ENCODE data around the gene INPP5A.

INPP5A gene

GRCh38 chr10:132604686-132605085 is 67.1 kb downstream of the INPP5A start:
- Histone ChIP-seq H3K27ac (replicated peaks) (no peak overlapping the region), H3K27me3 (ENCODE audit: insufficient read depth, poor library complexity, severe bottlenecking) (no peaks in the 10 kb centered on the region), H3K4me3 (replicated peaks; ENCODE audit: insufficient read depth, low read length) (no peak overlapping the region)
- no peak for DNase-seq (ENCODE audit: low read depth in 1 of 2, low spot score in 1 of 2)
- no peak for TF ChIP-seq POLR2AphosphoS5 (IDR thresholded peaks at IDR 0.05; ENCODE audit: low read depth)
- TF ChIP-seq, protein P1, sequence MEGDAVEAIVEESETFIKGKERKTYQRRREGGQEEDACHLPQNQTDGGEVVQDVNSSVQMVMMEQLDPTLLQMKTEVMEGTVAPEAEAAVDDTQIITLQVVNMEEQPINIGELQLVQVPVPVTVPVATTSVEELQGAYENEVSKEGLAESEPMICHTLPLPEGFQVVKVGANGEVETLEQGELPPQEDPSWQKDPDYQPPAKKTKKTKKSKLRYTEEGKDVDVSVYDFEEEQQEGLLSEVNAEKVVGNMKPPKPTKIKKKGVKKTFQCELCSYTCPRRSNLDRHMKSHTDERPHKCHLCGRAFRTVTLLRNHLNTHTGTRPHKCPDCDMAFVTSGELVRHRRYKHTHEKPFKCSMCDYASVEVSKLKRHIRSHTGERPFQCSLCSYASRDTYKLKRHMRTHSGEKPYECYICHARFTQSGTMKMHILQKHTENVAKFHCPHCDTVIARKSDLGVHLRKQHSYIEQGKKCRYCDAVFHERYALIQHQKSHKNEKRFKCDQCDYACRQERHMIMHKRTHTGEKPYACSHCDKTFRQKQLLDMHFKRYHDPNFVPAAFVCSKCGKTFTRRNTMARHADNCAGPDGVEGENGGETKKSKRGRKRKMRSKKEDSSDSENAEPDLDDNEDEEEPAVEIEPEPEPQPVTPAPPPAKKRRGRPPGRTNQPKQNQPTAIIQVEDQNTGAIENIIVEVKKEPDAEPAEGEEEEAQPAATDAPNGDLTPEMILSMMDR (IDR thresholded peaks at IDR 0.05; ENCODE audit: insufficient read depth, low read length) = no peak
- TF ChIP-seq GABPA (IDR thresholded peaks at IDR 0.05; ENCODE audit: low read depth) = no peak
- TF ChIP-seq SPI1 (IDR thresholded peaks at IDR 0.05; ENCODE audit: borderline replicate concordance, low read depth) = no peak
- TF ChIP-seq, protein P2, sequence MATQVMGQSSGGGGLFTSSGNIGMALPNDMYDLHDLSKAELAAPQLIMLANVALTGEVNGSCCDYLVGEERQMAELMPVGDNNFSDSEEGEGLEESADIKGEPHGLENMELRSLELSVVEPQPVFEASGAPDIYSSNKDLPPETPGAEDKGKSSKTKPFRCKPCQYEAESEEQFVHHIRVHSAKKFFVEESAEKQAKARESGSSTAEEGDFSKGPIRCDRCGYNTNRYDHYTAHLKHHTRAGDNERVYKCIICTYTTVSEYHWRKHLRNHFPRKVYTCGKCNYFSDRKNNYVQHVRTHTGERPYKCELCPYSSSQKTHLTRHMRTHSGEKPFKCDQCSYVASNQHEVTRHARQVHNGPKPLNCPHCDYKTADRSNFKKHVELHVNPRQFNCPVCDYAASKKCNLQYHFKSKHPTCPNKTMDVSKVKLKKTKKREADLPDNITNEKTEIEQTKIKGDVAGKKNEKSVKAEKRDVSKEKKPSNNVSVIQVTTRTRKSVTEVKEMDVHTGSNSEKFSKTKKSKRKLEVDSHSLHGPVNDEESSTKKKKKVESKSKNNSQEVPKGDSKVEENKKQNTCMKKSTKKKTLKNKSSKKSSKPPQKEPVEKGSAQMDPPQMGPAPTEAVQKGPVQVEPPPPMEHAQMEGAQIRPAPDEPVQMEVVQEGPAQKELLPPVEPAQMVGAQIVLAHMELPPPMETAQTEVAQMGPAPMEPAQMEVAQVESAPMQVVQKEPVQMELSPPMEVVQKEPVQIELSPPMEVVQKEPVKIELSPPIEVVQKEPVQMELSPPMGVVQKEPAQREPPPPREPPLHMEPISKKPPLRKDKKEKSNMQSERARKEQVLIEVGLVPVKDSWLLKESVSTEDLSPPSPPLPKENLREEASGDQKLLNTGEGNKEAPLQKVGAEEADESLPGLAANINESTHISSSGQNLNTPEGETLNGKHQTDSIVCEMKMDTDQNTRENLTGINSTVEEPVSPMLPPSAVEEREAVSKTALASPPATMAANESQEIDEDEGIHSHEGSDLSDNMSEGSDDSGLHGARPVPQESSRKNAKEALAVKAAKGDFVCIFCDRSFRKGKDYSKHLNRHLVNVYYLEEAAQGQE (IDR thresholded peaks at IDR 0.05; ENCODE audit: insufficient replicate concordance, low read depth) = no peak

- TF ChIP-seq, protein P1 (IDR thresholded peaks at IDR 0.05; ENCODE audit: insufficient read depth, low read length) = no peak
- TF ChIP-seq, protein P2 (IDR thresholded peaks at IDR 0.05; ENCODE audit: insufficient replicate concordance, low read depth) = no peak
- no peak for TF ChIP-seq POLR2AphosphoS5 (IDR thresholded peaks at IDR 0.05; ENCODE audit: low read depth)
- TF ChIP-seq GABPA (IDR thresholded peaks at IDR 0.05; ENCODE audit: low read depth) = no peak
- no peak for TF ChIP-seq SPI1 (IDR thresholded peaks at IDR 0.05; ENCODE audit: borderline replicate concordance, low read depth)
- no peak for DNase-seq (ENCODE audit: low read depth in 1 of 2, low spot score in 1 of 2)
- Histone ChIP-seq H3K27ac (replicated peaks) (no peak overlapping the region), H3K4me3 (replicated peaks; ENCODE audit: insufficient read depth, low read length) (no peak overlapping the region), H3K27me3 (ENCODE audit: insufficient read depth, poor library complexity, severe bottlenecking) (no peaks in the 10 kb centered on the region)
Observed at GRCh38 chr10:132605390-132605789, 67.8 kb downstream of the INPP5A start.

GRCh38 chr10:132606031-132606491 is 68.5 kb downstream of the INPP5A start:
- no peaks in the 10 kb centered on the region for H3K27me3 ChIP-seq (ENCODE audit: insufficient read depth, poor library complexity, severe bottlenecking)
- no peak for TF ChIP-seq GABPA (IDR thresholded peaks at IDR 0.05; ENCODE audit: low read depth)
- TF ChIP-seq, protein P2 (IDR thresholded peaks at IDR 0.05; ENCODE audit: insufficient replicate concordance, low read depth) = no peak
- TF ChIP-seq, protein P1 (IDR thresholded peaks at IDR 0.05; ENCODE audit: insufficient read depth, low read length) = no peak
- TF ChIP-seq SPI1 (IDR thresholded peaks at IDR 0.05; ENCODE audit: borderline replicate concordance, low read depth) = no peak
- TF ChIP-seq POLR2AphosphoS5 (IDR thresholded peaks at IDR 0.05; ENCODE audit: low read depth) = no peak
- H3K4me3 ChIP-seq (replicated peaks; ENCODE audit: insufficient read depth, low read length) = no peak overlapping the region
- DNase-seq (ENCODE audit: low read depth in 1 of 2, low spot score in 1 of 2) = no peak
- no peak overlapping the region for H3K27ac ChIP-seq (replicated peaks)
